NCI-H1694 treated with DMSO at 0.1 percent for 48 hours (cell line): Measurements from ENCODE around the gene OR56B4.

Experiments
- DNase-seq: peaks from one replicate; lab custom pipeline; 2025; lab: John Stamatoyannopoulos, UW

Gene OR56B4

GRCh38 chr11:6151117-6151516 is 43.6 kb downstream of the OR56B4 start:
- no peak for DNase-seq

GRCh38 chr11:6152126-6152525 is 44.6 kb downstream of the OR56B4 start:
- DNase-seq = no peak

- DNase-seq = no peak
Measured at GRCh38 chr11:6156628-6157359, 49.3 kb downstream of the OR56B4 start.
